Stimulated activated CD8-positive, alpha-beta memory T cell treated with anti-CD3 and anti-CD28 coated beads, Interleukin-12 subunit alpha, Interleukin-12 subunit beta, amount 100 ng/mL, for 24 hours (primary cell): ENCODE data around the gene ARF1.

ENCODE experiments used
- DNase-seq: peaks from one replicate; pipeline ENCODE4 v3.0.0-alpha.2; 2020; ENCODE audit errors: extremely low read depth

The ARF1 gene

DNA sequence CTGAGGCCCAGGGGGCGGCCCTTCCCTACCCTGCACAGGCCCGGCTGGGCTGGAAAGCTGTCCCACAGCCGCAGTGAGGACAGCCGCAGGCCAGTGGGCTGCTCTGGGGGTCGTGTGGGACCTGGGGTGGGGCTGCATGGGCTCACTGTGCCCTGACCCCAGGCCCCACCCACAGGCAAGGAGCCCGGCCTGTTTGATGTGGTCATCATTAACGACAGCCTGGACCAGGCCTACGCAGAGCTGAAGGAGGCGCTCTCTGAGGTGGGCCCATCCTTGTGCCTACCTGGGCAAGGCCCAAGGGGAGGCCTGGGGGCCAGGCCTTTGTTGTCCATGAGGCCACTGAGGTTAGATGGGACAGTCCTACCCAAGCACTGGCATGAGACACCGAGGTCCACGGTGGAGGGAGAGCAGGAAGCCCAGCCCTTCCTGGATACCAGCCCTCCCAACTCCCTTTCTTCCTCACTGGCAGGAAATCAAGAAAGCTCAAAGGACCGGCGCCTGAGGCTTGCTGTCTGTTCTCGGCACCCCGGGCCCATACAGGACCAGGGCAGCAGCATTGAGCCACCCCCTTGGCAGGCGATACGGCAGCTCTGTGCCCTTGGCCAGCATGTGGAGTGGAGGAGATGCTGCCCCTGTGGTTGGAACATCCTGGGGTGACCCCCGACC lies 65.8 kb downstream of the ARF1 start:
- DNase-seq, result no peak
